ENCODE measurements around the gene ACTG1.

Gene ACTG1

GRCh38 chr17:81466564-81467472 is 45.8 kb downstream of the ACTG1 start:
- no peaks in the 10 kb centered on the region for H3K9me3 ChIP-seq
- TF ChIP-seq CTCF (IDR thresholded peaks at IDR 0.05) = no peak
- intact Hi-C loops (cut with DNase I; ENCODE audit: low total_unique reads) = loop anchor here (5.0 kb wide), 1 partner anchor 35 kb away; no protein-coding TSS in a partner anchor

GRCh38 chr17:81465910-81466309 is 46.7 kb downstream of the ACTG1 start:
- TF ChIP-seq CTCF (IDR thresholded peaks at IDR 0.05) = no peak
- no peak overlapping the region for H3K27ac ChIP-seq
- H3K27me3 ChIP-seq = no peaks in the 10 kb centered on the region
- H3K9me3 ChIP-seq = no peaks in the 10 kb centered on the region
- peaks cover 5 to 40% (median 35%) of the 10 kb centered on the region in 3 donors for H3K36me3 ChIP-seq
- H3K4me3 ChIP-seq = no peak overlapping the region
- intact Hi-C loops (cut with DNase I; ENCODE audit: low total_unique reads) = loop anchor here (5.0 kb wide), 1 partner anchor 34 kb away; no protein-coding TSS in a partner anchor
- DNase-seq = no peak
- H3K4me1 ChIP-seq = no peaks in the 10 kb centered on the region

More at GRCh38 chr17:81466564-81467472, 45.8 kb downstream of the ACTG1 start:
- no peak overlapping the region for H3K4me3 ChIP-seq
- H3K27ac ChIP-seq = no peak overlapping the region
- H3K27me3 ChIP-seq = no peaks in the 10 kb centered on the region
- DNase-seq = no peak
- H3K4me1 ChIP-seq = peaks cover 0 to 5% (median 2%) of the 10 kb centered on the region in 4 donors
- H3K36me3 ChIP-seq = peaks cover 0 to 31% (median 26%) of the 10 kb centered on the region in 3 donors

GRCh38 chr17:81464586-81464985 is 48.0 kb downstream of the ACTG1 start:
- no peaks in the 10 kb centered on the region for H3K27me3 ChIP-seq
- intact Hi-C loops (cut with DNase I; ENCODE audit: low total_unique reads) = no loop called here
- no peaks in the 10 kb centered on the region for H3K4me1 ChIP-seq
- no peak for TF ChIP-seq CTCF (IDR thresholded peaks at IDR 0.05)
- peaks cover 5 to 53% (median 47%) of the 10 kb centered on the region in 3 donors for H3K36me3 ChIP-seq
- no peak for DNase-seq
- H3K4me3 ChIP-seq = no peak overlapping the region
- H3K9me3 ChIP-seq = no peaks in the 10 kb centered on the region
- no peak overlapping the region for H3K27ac ChIP-seq

GRCh38 chr17:81463506-81463905 is 49.1 kb downstream of the ACTG1 start:
- Histone ChIP-seq H3K4me1 (no peaks in the 10 kb centered on the region), H3K9me3 (no peaks in the 10 kb centered on the region), H3K36me3 (peaks cover 9 to 64% (median 58%) of the 10 kb centered on the region in 3 donors), H3K27ac (no peak overlapping the region), H3K27me3 (no peaks in the 10 kb centered on the region), H3K4me3 (no peak overlapping the region)
- DNase-seq = no peak
- intact Hi-C loops (cut with DNase I; ENCODE audit: low total_unique reads) = no loop called here
- TF ChIP-seq CTCF (IDR thresholded peaks at IDR 0.05) = no peak

GRCh38 chr17:81462506-81463125 is 50.0 kb downstream of the ACTG1 start:
- Histone ChIP-seq H3K4me1 (no peaks in the 10 kb centered on the region), H3K27ac (no peak overlapping the region), H3K36me3 (peaks cover 9 to 71% (median 65%) of the 10 kb centered on the region in 3 donors), H3K27me3 (no peaks in the 10 kb centered on the region), H3K4me3 (no peak overlapping the region), H3K9me3 (no peaks in the 10 kb centered on the region)
- intact Hi-C loops (cut with DNase I; ENCODE audit: low total_unique reads) = no loop called here
- DNase-seq = no peak
- no peak for TF ChIP-seq CTCF (IDR thresholded peaks at IDR 0.05)

Measured in tibial artery (tissue), 4 donors.